Measurements from ENCODE around the gene SYTL3.

DNA sequence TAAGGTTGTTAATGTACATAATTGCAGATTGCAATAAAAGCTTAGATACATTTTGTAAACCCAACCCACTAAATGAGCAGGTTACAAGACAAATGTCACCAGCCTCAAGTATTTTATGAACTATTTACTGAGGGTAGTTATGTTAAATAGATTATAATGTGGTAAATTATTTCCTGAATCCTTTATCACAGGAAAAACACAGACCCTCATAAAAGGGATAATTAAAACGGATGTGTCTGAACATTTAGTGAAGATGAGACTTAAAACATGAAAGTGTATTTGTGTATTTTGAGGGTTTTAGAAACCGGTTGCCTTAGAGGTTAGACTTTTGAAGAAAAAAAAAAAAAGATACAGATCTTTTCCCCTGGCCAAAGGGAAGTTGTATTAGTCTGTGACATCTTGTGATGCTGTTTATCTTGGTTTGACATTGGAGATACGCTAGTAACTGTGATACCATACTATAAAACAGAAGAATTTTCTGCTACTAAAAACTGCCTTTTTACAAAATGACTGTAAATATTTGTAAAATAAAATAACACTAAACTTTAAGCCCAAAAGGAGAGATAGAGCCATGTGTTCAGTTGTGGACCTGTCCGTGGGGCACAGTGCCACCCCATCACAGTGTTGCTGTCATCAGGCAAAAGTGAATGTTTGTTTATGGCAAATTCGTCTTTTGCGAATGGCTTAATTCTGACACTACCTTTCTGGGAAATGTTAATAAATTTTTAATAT is 15.0 kb upstream of the SYTL3 start:
- TF ChIP-seq POLR2AphosphoS5 (IDR thresholded peaks at IDR 0.05; ENCODE audit: low read depth, low read length), result no peak
- no peak; the same call in 1 of the 2 replicates for TF ChIP-seq POLR2A (IDR thresholded peaks at IDR 0.05; ENCODE audit: low read depth, low read length)
- no peak for TF ChIP-seq TAF1 (IDR thresholded peaks at IDR 0.05; ENCODE audit: low read depth, low read length)
- no peak for TF ChIP-seq SPI1 (IDR thresholded peaks at IDR 0.05; ENCODE audit: low read depth, low read length)
